Erythroblast (primary cell): Measurements from ENCODE around the gene CAVIN1.
"Not testable (repeated sequence)": the region's sequence is repeated elsewhere in the genome, so short reads cannot be mapped to it uniquely, and the experiment has no call there.

ENCODE experiments used
- GATA1 ChIP-seq: IDR thresholded peaks from 2 replicates; pipeline ENCODE4 v1.6.1; 2011; ENCODE audit warnings: low read depth, mild to moderate bottlenecking, control low read depth, low read length, moderate library complexity
- POLR2A ChIP-seq: IDR thresholded peaks from 2 replicates; pipeline ENCODE4 v1.6.1; 2011; ENCODE audit warnings: mild to moderate bottlenecking, low read length

DNA sequence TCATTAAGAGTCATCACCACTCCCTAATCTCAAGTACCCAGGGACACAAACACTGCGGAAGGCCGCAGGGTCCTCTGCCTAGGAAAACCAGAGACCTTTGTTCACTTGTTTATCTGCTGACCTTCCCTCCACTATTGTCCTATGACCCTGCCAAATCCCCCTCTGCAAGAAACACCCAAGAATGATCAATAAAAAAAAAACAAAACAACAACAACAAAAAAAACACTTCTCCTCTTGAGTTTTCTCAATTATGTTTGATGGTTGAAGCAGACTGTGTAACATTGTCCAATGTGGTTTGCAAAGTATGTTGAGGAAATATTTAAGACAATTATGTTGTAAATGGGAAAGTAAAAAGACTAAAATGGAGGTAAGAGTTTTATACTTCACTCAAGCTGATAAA lies 26.8 kb upstream of the CAVIN1 start:
- TF ChIP-seq POLR2A, GATA1: not testable (repeated sequence)
